CD4-positive, alpha-beta T cell (primary cell): ENCODE measurements around the gene RCOR1. TPM values are rescaled to one million over a fixed set of nuclear protein-coding genes. Genes with fewer than 3 reads are reported as not detected.
"Not testable (repeated sequence)": the region's sequence is repeated elsewhere in the genome, so short reads cannot be mapped to it uniquely, and the experiment has no call there.

Experiments
- ATAC-seq: fragments of 200-7000 bp; cut with Tn5 transposase; one replicate; pipeline ENCODE4 v1.10.0; 2022; ENCODE audit warnings: mild to moderate bottlenecking; ENCODE audit not compliant: poor library complexity
- CTCF ChIA-PET: fragments of 350-600 bp; sonication (Branson Sonifier 250); formaldehyde crosslinking; loops from one replicate; lab custom pipeline; 2021; ENCODE audit warnings: antibody characterized with exemption, inconsistent platforms; lab: Charles Lee
- POLR2A ChIA-PET: fragments of 350-600 bp; sonication (Branson Sonifier 250); formaldehyde crosslinking; loops from one replicate; lab custom pipeline; 2021; ENCODE audit warnings: antibody characterized with exemption, inconsistent platforms; lab: Charles Lee
- DNase-seq, 14 experiments: peaks; one replicate each; pipeline ENCODE4 v3.0.0-alpha.2; 2013 to 2020; ENCODE audit warnings: mixed read lengths in 2 of 14
- H3K27ac ChIP-seq, 2 donors: one replicate each; pipeline versions ENCODE4 v1.5.1 to v1.7.0; 2013; ENCODE audit warnings: low read length in 2 of 2, low read depth in 1 of 2, mild to moderate bottlenecking in 1 of 2
- H3K27me3 ChIP-seq, 2 experiments: 1 replicate in 1 of 2; 2 replicates in 1 of 2; pipeline versions ENCODE4 v1.6.1 to v1.7.0; 2013; ENCODE audit warnings: low read length in 2 of 2, control low read depth in 1 of 2, mild to moderate bottlenecking in 1 of 2, moderate library complexity in 1 of 2; ENCODE audit not compliant: insufficient read depth in 2 of 2, control insufficient read depth in 1 of 2
- H3K36me3 ChIP-seq: one replicate; pipeline ENCODE4 v1.6.1; 2013; ENCODE audit warnings: low read length, control low read depth; ENCODE audit not compliant: insufficient read depth
- H3K4me1 ChIP-seq: one replicate; pipeline ENCODE4 v1.6.1; 2013; ENCODE audit warnings: low read length, control low read depth; ENCODE audit not compliant: insufficient read depth
- H3K4me3 ChIP-seq: one replicate; pipeline ENCODE4 v1.5.1; 2013; ENCODE audit warnings: mild to moderate bottlenecking, low read length, moderate library complexity
- H3K9me3 ChIP-seq, 2 experiments: 1 replicate in 1 of 2; 2 replicates in 1 of 2; pipeline versions ENCODE4 v1.6.1 to v1.7.0; 2013; ENCODE audit warnings: low read length in 2 of 2, mild to moderate bottlenecking in 2 of 2, control low read depth in 1 of 2, moderate library complexity in 1 of 2; ENCODE audit not compliant: control insufficient read depth in 1 of 2, insufficient read depth in 1 of 2
- H3K27ac Mint-ChIP-seq: one replicate; pipeline ENCODE4 v1.8.0; 2020; ENCODE audit warnings: mixed read lengths
- H3K27me3 Mint-ChIP-seq: one replicate; pipeline ENCODE4 v1.8.0; 2021; ENCODE audit warnings: mixed read lengths
- H3K36me3 Mint-ChIP-seq: one replicate; pipeline ENCODE4 v1.8.0; 2021; ENCODE audit warnings: low read depth, mixed read lengths
- H3K4me1 Mint-ChIP-seq: one replicate; pipeline ENCODE4 v1.8.0; 2021; ENCODE audit warnings: low read depth, mixed read lengths
- H3K4me3 Mint-ChIP-seq: one replicate; pipeline ENCODE4 v1.8.0; 2020; ENCODE audit warnings: mild to moderate bottlenecking, mixed read lengths
- H3K9me3 Mint-ChIP-seq: one replicate; pipeline ENCODE4 v1.8.0; 2020; ENCODE audit warnings: mixed read lengths
- CTCF ChIP-seq: fragments of 200-600 bp; IDR thresholded peaks from one replicate; pipeline ENCODE4 v1.8.0; 2022; ENCODE audit warnings: antibody characterized with exemption, mild to moderate bottlenecking
- intact Hi-C, 2 experiments: fragments of 100-400 bp; cut with DNase I in 1 of 2; cut with micrococcal nuclease in 1 of 2; formaldehyde crosslinking; loops; one replicate each; pipeline versions ENCODE4 v1.15.1 to v1.9.0; 2023 to 2025; cut with DNase I, micrococcal nuclease
- total RNA-seq, 174 experiments: library from RNA in 2 of 174; stranded (reverse) in 2 of 174; gene quantifications; one replicate each; pipeline ENCODE4 v1.2.3 and lab custom pipeline; 2021 to 2026

RCOR1 gene
- total RNA-seq, 2 experiments from 2014 or later, result 20.5 to 23.1 TPM

- Mint-ChIP-seq H3K9me3 (no peaks in the 10 kb centered on the region), H3K27ac (no peak overlapping the region), H3K4me1 (no peaks in the 10 kb centered on the region), H3K4me3 (no peak overlapping the region), H3K36me3 (no peaks in the 10 kb centered on the region), H3K27me3 (no peaks in the 10 kb centered on the region)
- DNase-seq (no peak), ATAC-seq (no peak)
- POLR2A ChIA-PET, result no interaction called here
- intact Hi-C loops, result no loop called here
- Histone ChIP-seq H3K9me3 (no peaks in the 10 kb centered on the region), H3K4me3 (no peak overlapping the region), H3K36me3 (no peaks in the 10 kb centered on the region), H3K4me1 (no peaks in the 10 kb centered on the region), H3K27me3 (peaks cover 0 to 3% of the 10 kb centered on the region in 2 experiments), H3K27ac (no peak overlapping the region)
- CTCF ChIA-PET, result no interaction called here
- no peak for TF ChIP-seq CTCF
These were observed 168.8 kb downstream of the RCOR1 start for GRCh38 chr14:102761206-102761605.

GRCh38 chr14:102764220-102764671 lies 171.8 kb downstream of the RCOR1 start:
- intact Hi-C loops, result no loop called here
- Histone ChIP-seq H3K27me3 (peaks cover 0 to 3% of the 10 kb centered on the region in 2 experiments), H3K4me3 (no peak overlapping the region), H3K27ac (no peak overlapping the region), H3K36me3 (no peaks in the 10 kb centered on the region), H3K9me3 (no peaks in the 10 kb centered on the region), H3K4me1 (no peaks in the 10 kb centered on the region)
- ATAC-seq, result no peak
- Mint-ChIP-seq H3K27ac (no peak overlapping the region), H3K4me1 (no peaks in the 10 kb centered on the region), H3K9me3 (no peaks in the 10 kb centered on the region), H3K4me3 (no peak overlapping the region), H3K27me3 (no peaks in the 10 kb centered on the region), H3K36me3 (no peaks in the 10 kb centered on the region)
- no peak for DNase-seq
- POLR2A ChIA-PET, result no interaction called here
- no peak for TF ChIP-seq CTCF
- CTCF ChIA-PET, result no interaction called here

GRCh38 chr14:102765770-102766169 lies 173.3 kb downstream of the RCOR1 start:
- H3K4me3 ChIP-seq, intact Hi-C loops, H3K36me3 ChIP-seq, H3K9me3 Mint-ChIP-seq, POLR2A ChIA-PET, CTCF ChIA-PET, H3K27ac ChIP-seq, H3K27ac Mint-ChIP-seq, H3K27me3 ChIP-seq, H3K4me1 Mint-ChIP-seq, DNase-seq, H3K4me3 Mint-ChIP-seq, H3K27me3 Mint-ChIP-seq, H3K9me3 ChIP-seq, ATAC-seq, H3K36me3 Mint-ChIP-seq, H3K4me1 ChIP-seq: not testable (repeated sequence)
